OCI-LY7 (cell line): Measurements from ENCODE around the gene HOXC9.

Source experiments
- EZH2phosphoT487 ChIP-seq: fragments of 200-600 bp; sonication (generic); IDR thresholded peaks from 2 replicates; pipeline ENCODE4 v1.6.1; 2018; ENCODE audit warnings: low read depth, borderline replicate concordance, mild to moderate bottlenecking, mixed run types, antibody characterized with exemption, low read length, moderate library complexity, mixed read lengths
- TF ChIP-seq, protein P1 (sequence below): fragments of 200-600 bp; sonication (generic); conservative IDR thresholded peaks from 2 replicates; pipeline ENCODE4 v1.5.1; 2014; ENCODE audit warnings: mild to moderate bottlenecking, antibody characterized with exemption, low read length, moderate library complexity, mixed read lengths

DNA sequence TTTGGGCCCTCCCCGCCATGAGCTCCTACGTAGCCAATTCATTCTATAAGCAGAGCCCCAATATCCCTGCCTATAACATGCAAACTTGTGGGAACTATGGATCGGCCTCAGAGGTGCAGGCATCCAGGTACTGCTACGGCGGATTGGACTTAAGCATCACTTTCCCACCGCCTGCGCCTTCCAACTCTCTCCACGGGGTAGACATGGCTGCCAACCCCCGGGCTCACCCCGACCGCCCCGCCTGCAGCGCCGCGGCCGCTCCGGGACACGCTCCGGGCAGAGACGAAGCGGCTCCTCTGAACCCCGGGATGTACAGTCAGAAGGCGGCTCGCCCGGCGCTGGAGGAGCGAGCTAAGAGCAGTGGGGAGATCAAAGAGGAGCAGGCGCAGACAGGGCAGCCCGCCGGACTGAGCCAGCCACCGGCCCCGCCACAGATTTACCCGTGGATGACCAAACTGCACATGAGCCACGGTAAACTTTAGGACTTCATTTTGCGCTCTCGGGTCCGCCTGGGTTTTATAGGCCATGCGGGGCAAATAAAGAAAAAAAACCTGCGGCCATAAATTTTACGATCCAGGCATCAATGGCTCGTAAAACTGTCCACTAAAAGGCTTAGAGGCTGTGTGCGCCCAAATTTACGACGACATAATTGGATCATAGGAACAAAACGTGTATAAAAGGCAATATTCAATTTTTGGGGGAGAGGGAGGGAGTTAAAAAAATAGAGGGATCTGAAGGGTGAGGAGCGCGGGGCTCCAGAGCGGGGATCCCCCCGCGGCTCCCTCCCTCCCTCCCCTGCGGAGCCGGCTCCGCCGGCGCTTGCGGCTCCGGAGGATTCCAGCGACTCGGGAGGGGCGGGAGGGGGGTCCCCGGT is 33.4 kb downstream of the HOXC9 start:
- TF ChIP-seq, protein P1, sequence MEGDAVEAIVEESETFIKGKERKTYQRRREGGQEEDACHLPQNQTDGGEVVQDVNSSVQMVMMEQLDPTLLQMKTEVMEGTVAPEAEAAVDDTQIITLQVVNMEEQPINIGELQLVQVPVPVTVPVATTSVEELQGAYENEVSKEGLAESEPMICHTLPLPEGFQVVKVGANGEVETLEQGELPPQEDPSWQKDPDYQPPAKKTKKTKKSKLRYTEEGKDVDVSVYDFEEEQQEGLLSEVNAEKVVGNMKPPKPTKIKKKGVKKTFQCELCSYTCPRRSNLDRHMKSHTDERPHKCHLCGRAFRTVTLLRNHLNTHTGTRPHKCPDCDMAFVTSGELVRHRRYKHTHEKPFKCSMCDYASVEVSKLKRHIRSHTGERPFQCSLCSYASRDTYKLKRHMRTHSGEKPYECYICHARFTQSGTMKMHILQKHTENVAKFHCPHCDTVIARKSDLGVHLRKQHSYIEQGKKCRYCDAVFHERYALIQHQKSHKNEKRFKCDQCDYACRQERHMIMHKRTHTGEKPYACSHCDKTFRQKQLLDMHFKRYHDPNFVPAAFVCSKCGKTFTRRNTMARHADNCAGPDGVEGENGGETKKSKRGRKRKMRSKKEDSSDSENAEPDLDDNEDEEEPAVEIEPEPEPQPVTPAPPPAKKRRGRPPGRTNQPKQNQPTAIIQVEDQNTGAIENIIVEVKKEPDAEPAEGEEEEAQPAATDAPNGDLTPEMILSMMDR, result no peak
- TF ChIP-seq EZH2phosphoT487, result no peak
